DOHH2 (cell line): Measurements from ENCODE around the gene PLCXD1.

Experiments used
- H3F3A ChIP-seq: fragments of 200-600 bp; sonication (generic), shearing (Covaris generic); 2 replicates; pipeline ENCODE4 v1.6.0; 2016; ENCODE audit warnings: antibody characterized with exemption, mild to moderate bottlenecking; ENCODE audit not compliant: control insufficient read depth, insufficient read depth
- H3K27ac ChIP-seq: fragments of 200-600 bp; sonication (generic); 2 replicates; pipeline ENCODE4 v1.5.1; 2014; ENCODE audit warnings: low read depth, mild to moderate bottlenecking, low read length, moderate library complexity
- H3K27me3 ChIP-seq: fragments of 200-600 bp; sonication (generic); 2 replicates; pipeline ENCODE4 v1.6.1; 2014; ENCODE audit warnings: mild to moderate bottlenecking, low read length, mixed read lengths; ENCODE audit not compliant: control insufficient read depth
- H3K36me3 ChIP-seq: fragments of 200-600 bp; sonication (generic); 2 replicates; pipeline ENCODE4 v1.6.1; 2014; ENCODE audit warnings: mild to moderate bottlenecking, low read length, moderate library complexity, mixed read lengths; ENCODE audit not compliant: control insufficient read depth
- H3K4me1 ChIP-seq: fragments of 200-600 bp; sonication (generic); 2 replicates; pipeline ENCODE4 v1.6.1; 2014; ENCODE audit warnings: mild to moderate bottlenecking, low read length, mixed read lengths; ENCODE audit not compliant: control insufficient read depth
- H3K4me2 ChIP-seq: fragments of 200-600 bp; sonication (generic); 2 replicates; pipeline ENCODE4 v1.6.0; 2014; ENCODE audit warnings: mild to moderate bottlenecking, low read length, moderate library complexity
- H3K4me3 ChIP-seq: fragments of 200-600 bp; sonication (generic); 2 replicates; pipeline ENCODE4 v1.5.1; 2014; ENCODE audit warnings: mild to moderate bottlenecking, low read length, mixed read lengths
- H3K79me2 ChIP-seq: fragments of 200-600 bp; sonication (generic); 2 replicates; pipeline ENCODE4 v1.6.1; 2014; ENCODE audit warnings: mild to moderate bottlenecking, low read length, mixed read lengths; ENCODE audit not compliant: control insufficient read depth
- H3K9me2 ChIP-seq: fragments of 200-600 bp; sonication (generic); replicated peaks from 2 replicates; pipeline ENCODE4 v1.6.1; 2014; ENCODE audit warnings: mild to moderate bottlenecking, low read length, mixed read lengths; ENCODE audit not compliant: control insufficient read depth
- H3K9me3 ChIP-seq: fragments of 200-600 bp; sonication (generic); 2 replicates; pipeline ENCODE4 v1.6.1; 2014; ENCODE audit warnings: antibody characterized with exemption, low read length, mixed read lengths; ENCODE audit not compliant: control insufficient read depth, insufficient read depth
- H4K20me1 ChIP-seq: fragments of 200-600 bp; sonication (generic); 2 replicates; pipeline ENCODE4 v1.6.0; 2014; ENCODE audit warnings: low read depth, mild to moderate bottlenecking, antibody characterized with exemption, low read length, moderate library complexity; ENCODE audit not compliant: control insufficient read depth, insufficient read depth
- CTCF ChIP-seq: fragments of 200-600 bp; sonication (generic); IDR thresholded peaks from one replicate; pipeline ENCODE4 v1.5.1; 2014; ENCODE audit warnings: antibody characterized with exemption, mild to moderate bottlenecking, low read depth, low read length; ENCODE audit not compliant: poor library complexity, severe bottlenecking
- EZH2phosphoT487 ChIP-seq: fragments of 200-600 bp; sonication (generic); IDR thresholded peaks from 2 replicates; pipeline ENCODE4 v1.6.1; 2017; ENCODE audit warnings: borderline replicate concordance, mild to moderate bottlenecking, antibody characterized with exemption, low read length, moderate library complexity, mixed read lengths

PLCXD1 gene

GRCh38 chrX:332916-333610 lies 51.9 kb downstream of the PLCXD1 start:
- H3K9me3 ChIP-seq: peaks cover 4% of the 10 kb centered on the region; the same call in 1 of the 2 replicates
- no peaks in the 10 kb centered on the region for H3K27me3 ChIP-seq
- no peaks in the 10 kb centered on the region for H3K9me2 ChIP-seq
- no peaks in the 10 kb centered on the region for H4K20me1 ChIP-seq
- TF ChIP-seq EZH2phosphoT487 (no peak), CTCF (no peak)
- no peak overlapping the region for H3K4me3 ChIP-seq
- peaks cover 26% of the 10 kb centered on the region for H3K79me2 ChIP-seq
- peaks cover 3% of the 10 kb centered on the region; the same call in 1 of the 2 replicates for H3F3A ChIP-seq
- peaks cover 55% of the 10 kb centered on the region for H3K36me3 ChIP-seq
- H3K27ac ChIP-seq: no peak overlapping the region
- peaks cover 9% of the 10 kb centered on the region for H3K4me1 ChIP-seq
- H3K4me2 ChIP-seq: no peak overlapping the region

DNA sequence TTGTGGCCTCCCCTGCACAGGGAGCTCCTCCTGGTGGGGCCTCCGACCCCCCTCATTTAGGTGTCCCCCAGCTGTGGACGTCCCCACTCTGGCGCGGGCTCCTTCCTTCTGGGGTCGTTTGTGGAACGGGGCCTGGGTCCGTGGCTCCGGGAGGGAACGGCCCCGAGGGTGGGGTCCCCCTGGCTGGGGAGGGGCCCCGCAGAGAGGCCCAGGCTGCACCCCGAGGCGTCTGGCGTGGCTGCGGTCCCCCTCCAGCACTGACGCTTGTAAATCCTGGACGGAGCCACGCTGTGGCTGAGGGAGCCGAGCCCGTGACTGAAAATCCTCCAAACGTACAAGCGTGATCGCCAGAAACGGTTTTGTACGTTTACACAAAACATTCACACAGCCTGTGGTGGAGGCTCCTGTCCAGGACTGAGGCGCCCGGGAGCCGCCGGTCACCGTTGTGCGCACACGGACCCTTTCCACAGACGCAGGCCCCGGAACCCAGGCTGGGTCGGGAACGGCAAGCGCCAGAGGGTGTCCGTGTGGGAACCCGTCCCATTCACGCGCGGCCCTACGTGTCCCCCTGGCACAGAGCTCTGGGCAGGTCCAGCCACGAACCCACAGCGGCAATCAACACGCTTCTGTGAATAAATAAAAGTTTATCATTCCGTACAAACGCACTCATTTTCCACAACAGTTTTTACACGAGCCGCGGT lies 52.6 kb downstream of the PLCXD1 start:
- no peak overlapping the region for H3K27ac ChIP-seq
- peaks cover 62% of the 10 kb centered on the region for H3K36me3 ChIP-seq
- peaks cover 33% of the 10 kb centered on the region for H3K79me2 ChIP-seq
- TF ChIP-seq CTCF: no peak
- no peak for TF ChIP-seq EZH2phosphoT487
- H3K9me3 ChIP-seq: peaks cover 4% of the 10 kb centered on the region; the same call in 1 of the 2 replicates
- no peak overlapping the region for H3K4me2 ChIP-seq
- no peaks in the 10 kb centered on the region for H4K20me1 ChIP-seq
- H3K4me1 ChIP-seq: peaks cover 9% of the 10 kb centered on the region
- H3K9me2 ChIP-seq: no peaks in the 10 kb centered on the region
- peaks cover 3% of the 10 kb centered on the region; the same call in 1 of the 2 replicates for H3F3A ChIP-seq
- no peak overlapping the region for H3K4me3 ChIP-seq
- no peaks in the 10 kb centered on the region for H3K27me3 ChIP-seq

DNA sequence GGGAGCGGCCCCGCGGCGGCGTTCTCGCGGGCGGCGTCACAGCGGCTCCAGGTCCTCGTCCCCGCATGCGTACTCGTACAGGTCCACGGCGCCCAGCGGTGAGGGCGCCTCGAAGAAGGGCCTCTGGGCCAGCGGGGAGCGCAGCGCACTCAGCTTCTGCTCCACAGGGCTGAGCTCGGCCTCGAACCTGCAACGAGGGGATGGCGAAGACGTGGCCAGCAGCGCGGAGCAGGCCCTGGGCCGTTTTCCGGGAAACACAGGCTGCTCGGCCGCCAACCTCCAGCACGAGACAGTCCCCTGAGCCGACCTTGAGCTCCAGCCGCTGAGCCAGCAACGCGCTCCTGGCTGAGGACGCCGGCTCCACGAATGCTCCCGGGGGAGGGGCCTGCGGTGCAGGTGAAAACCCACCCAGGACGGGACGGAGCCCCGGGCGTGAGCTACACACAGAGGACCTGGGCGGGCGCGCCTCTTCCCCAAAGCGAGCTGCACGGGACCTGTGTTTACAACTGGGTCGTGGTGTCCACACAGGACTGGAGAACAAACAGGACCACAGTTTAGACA lies 53.2 kb downstream of the PLCXD1 start:
- H3K4me2 ChIP-seq: no peak overlapping the region
- peaks cover 37% of the 10 kb centered on the region for H3K79me2 ChIP-seq
- no peak overlapping the region for H3K4me3 ChIP-seq
- no peaks in the 10 kb centered on the region for H4K20me1 ChIP-seq
- no peak overlapping the region for H3K27ac ChIP-seq
- H3K9me2 ChIP-seq: no peaks in the 10 kb centered on the region
- TF ChIP-seq EZH2phosphoT487: no peak
- no peak for TF ChIP-seq CTCF
- H3F3A ChIP-seq: peaks cover 2% of the 10 kb centered on the region; the same call in 1 of the 2 replicates
- peaks cover 66% of the 10 kb centered on the region for H3K36me3 ChIP-seq
- H3K27me3 ChIP-seq: no peaks in the 10 kb centered on the region
- peaks cover 3% of the 10 kb centered on the region; the same call in 1 of the 2 replicates for H3K9me3 ChIP-seq
- H3K4me1 ChIP-seq: peaks cover 9% of the 10 kb centered on the region
